ENCODE measurements around the gene EVI5.

GRCh38 chr1:92820551-92820950 lies 35.6 kb upstream of the EVI5 start:
- TF ChIP-seq ZNF274 (IDR thresholded peaks at IDR 0.05; ENCODE audit: low read depth, low read length): no peak
- no peak for TF ChIP-seq YY1 (IDR thresholded peaks at IDR 0.05; ENCODE audit: insufficient read depth, insufficient read length)
- TF ChIP-seq SUZ12 (IDR thresholded peaks at IDR 0.05; ENCODE audit: extremely low read depth, insufficient read depth, insufficient read length): no peak
